ENCODE data around the gene LGALS4.
"Not testable (repeated sequence)": the region's sequence is repeated elsewhere in the genome, so short reads cannot be mapped to it uniquely, and the experiment has no call there.

Gene LGALS4

GRCh38 chr19:38796154-38796553, 16.6 kb downstream of the LGALS4 start:
- no peak for DNase-seq (ENCODE audit: low read depth, low spot score)

DNA sequence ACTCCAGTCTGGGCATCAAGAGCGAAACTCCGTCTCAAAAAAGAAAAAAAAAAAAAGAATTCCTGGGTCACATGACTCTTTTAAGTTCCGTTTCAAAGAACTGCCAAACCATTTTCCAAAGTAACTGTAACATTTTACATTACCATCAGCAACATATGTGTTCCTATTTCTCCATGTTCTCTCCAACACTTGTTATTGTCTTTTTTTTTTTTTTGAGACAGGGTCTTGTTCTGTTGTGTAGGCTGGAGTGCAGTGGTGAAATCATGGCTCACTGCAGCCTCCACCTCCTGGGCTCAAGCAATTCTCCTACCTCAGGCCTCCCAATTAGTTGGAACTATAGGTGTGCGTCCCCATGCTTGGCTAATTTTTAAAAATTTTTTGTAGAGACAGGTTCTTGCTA, 17.2 kb downstream of the LGALS4 start:
- DNase-seq (ENCODE audit: low read depth, low spot score): no peak

DNA sequence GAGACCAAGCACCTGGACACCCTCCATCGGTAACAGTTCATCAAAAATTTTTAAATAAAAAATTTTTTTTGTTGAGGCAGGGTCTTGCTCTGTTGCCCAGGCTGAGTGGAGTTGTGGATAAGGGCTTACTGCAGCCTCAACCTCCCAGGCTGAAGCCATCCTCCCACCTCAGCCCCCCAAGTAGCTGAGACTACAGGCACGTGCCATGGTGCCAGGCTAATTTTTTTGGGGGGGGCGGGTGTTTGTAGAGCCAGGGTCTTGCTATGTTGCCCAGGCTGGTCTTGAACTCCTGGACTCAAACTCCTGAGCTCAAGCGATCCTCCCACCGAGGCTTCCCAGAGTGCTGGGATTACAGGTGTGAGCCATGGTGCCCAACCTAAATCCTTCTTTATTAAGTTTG, 19.1 kb downstream of the LGALS4 start:
- no peak for DNase-seq (ENCODE audit: low read depth, low spot score)

- no peak for DNase-seq (ENCODE audit: low read depth, low spot score)
These were observed 19.6 kb downstream of the LGALS4 start for GRCh38 chr19:38793177-38793576.

DNA sequence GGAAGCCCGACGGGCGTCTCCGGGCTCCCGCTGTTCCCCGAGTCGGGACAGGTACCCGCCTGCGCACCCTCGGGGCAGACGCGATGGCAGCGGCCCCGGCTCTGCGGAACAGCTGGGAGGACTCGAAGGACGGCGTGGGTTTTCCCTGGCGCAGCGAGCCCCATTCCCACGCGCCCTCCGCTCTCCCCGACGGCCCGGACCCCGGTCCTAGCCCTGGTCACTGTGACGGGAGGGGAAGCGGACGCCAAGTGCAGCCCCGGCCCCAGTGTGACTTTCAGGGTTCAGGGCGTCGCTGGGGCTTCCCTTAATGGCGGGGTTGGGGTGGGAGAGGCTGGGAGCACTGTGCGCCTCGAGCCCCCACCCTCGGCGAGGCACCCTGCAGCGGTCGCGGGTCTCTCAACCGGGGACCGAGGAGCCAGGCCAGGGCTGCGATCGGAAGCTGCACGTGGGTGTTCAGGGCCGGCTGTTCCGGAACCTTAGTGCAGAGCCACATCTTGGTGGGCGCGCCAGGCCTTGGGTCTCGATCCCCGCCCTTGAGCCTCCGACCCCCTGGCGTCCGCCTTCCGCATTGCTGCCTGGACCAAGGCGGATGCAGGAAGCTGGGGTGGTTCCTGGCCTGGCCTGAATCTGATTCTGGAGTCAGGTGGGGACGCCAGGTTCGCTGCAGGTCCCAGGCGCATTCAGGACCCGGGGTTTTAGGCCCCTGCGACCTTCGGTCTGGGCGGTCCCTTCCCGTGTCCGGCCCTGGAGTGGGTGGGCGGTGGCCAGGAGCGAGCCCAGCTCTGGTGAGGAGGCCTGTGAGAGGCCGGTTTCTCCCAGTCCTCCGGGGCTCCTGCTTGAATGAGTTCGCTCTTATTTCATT, 20.3 kb downstream of the LGALS4 start:
- DNase-seq (ENCODE audit: low read depth, low spot score): peak; percentile 12

DNA sequence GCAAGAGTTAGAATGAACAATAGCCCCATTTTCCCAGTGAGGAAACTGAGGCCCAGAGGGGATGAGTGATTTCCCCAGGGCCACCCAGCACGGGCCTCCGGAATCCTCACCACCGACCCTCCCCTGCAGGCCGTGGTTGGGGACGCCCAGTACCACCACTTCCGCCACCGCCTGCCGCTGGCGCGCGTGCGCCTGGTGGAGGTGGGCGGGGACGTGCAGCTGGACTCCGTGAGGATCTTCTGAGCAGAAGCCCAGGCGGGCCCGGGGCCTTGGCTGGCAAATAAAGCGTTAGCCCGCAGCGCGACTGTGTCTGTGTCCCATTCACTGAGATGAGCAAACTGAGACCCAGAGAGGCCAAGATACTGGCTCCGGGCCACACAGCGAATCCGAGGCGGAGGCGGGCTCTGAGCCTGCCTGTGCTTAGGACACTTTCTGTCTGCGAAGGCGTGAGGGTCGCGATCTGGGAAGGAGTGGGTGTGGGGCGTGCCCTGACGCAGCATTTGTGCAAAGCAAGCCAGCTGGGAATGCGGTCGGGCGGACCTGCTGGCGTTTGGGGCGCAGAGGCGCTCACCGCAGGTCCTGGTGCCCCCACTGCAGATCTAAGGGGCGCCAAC, 21.2 kb downstream of the LGALS4 start:
- DNase-seq (ENCODE audit: low read depth, low spot score): not testable (repeated sequence)

DNA sequence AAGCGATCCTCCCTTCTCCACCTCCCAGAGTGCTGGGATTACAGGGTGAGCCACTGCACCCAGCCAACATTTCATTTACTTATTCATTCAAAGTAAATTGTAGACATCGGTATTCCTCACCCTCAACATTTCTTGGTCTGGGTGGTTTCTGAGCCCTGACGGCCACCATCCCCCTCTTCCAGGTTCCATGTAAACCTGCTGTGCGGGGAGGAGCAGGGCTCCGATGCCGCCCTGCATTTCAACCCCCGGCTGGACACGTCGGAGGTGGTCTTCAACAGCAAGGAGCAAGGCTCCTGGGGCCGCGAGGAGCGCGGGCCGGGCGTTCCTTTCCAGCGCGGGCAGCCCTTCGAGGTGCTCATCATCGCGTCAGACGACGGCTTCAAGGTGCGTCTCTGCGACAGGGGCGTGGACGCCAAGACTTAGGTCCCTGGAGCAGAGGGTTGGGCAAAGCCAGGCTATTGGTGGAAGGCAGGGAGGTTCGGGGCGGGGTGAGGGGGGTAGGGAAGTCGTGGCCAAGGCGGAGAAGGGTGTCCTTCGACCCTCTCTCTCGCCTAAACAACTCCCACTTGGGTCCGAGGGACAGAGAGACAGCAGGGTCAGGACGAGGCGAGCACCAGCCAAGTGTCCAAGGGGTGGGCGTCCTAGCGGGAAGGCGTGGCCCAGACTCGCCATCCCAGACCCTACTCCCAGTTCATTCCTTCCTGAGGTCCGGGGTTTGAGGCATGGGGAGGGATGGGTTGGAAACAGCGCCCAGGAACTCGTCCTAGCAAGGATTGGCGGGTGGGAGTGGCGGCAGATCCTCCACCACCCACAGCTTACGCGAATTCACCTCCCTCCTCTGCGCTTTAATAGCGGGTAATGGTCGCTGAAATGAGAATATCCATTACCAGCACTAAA, 22.0 kb downstream of the LGALS4 start:
- not testable (repeated sequence) for DNase-seq (ENCODE audit: low read depth, low spot score)

- DNase-seq (ENCODE audit: low read depth, low spot score): no peak
These were observed 24.1 kb downstream of the LGALS4 start, which contains the start of gene LGALS7B for GRCh38 chr19:38788478-38789243. TSS of gene LGALS7B (plus strand) at chr19:38789200. CDS start at chr19:38789227, 27 bp downstream.

DNA sequence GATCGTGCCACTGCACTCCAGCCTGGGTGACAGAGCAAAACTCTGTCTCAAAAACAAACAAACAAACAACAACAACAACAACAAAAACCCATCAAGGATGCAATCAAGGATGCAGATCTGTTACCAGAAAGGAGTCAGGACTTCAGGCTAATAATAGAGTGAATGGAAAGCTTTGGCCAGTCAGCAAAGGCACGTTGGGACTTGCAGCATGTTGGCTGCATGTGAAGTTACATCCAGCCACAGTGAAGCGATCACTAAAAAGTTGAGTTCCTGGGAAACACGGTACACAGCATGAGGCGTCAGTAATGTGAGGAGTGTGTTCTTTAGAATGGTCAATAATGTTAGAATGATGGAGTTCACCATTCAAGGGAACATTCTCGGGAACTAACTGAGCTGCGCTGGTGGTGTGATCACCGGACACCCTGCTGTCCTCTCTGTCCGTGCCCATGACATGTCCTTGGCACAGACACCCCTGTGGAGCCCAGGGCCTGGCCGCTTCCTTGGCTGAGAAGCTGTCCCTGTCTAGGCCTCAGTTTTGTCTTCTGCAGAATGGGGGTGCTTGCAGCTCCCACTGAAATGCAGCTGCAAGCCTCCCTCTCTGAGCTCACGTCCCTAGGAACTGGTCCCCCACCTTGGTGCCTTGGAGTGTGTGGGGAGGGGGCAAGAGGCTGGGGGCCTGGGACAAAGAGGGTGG, 26.0 kb downstream of the LGALS4 start:
- no peak for DNase-seq (ENCODE audit: low read depth, low spot score)

GRCh38 chr19:38786061-38786460, 26.7 kb downstream of the LGALS4 start:
- DNase-seq (ENCODE audit: low read depth, low spot score): not testable (repeated sequence)

DNA sequence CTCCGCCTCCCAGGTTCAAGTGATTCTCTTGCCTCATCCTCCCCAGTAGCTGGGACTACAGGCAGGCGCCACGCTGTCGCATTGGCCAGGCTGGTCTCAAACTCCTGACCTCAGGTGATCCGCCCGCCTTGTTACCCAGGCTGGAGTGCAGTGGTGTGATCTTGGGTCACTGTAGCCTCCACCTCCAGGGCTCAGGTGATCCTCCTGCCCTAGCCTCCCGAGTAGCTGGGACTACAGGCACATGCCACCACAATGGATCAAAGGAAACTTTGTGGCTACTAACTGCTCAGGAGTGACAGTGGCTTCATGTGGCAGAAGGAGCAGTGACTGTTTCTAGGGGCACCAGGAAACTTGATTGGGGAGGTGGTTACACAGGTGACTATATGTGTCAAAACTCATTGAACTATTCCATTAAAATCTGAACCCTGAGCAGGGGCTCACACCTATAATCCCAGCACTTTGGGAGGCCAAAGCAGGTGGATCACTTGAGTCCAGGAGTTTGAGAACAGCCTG, 27.5 kb downstream of the LGALS4 start:
- no peak for DNase-seq (ENCODE audit: low read depth, low spot score)

DNA sequence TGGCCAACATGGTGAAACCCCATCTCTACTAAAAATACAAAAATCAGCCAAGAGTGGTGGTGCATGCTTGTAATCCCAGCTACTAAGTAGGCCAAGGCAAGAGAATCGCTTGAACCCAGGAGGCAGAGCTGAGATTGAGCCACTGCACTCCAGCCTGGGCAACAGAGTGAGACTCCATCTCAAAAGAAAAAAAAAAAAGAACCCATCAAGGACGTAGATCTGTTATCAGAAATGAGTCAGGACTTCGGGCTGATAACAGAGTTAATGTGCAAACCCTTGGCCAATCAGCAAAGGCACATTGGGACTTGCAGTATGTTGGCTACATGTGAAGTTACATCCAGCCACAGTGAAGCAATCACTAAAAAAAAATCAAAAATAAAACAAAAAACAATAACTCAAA, 28.5 kb downstream of the LGALS4 start:
- no peak for DNase-seq (ENCODE audit: low read depth, low spot score)

DNA sequence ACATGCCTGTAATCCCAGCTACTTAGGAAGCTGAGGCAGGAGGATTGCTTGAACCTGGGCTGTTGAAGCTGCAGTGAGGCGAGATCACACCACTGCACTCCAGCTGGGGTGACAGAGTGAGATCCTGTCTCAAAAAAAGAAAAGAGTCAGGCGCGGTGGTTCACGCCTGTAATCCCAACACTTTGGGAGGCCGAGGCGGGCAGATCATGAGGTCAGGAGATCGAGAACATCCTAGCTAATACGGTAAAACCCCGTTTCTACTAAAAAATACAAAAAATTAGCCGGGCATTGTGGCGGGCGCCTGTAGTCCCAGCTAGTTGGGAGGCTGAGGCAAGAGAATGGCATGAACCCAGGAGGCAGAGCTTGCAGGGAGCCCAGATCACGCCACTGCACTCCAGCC, 30.5 kb downstream of the LGALS4 start:
- DNase-seq (ENCODE audit: low read depth, low spot score): not testable (repeated sequence)

- no peak for DNase-seq (ENCODE audit: low read depth, low spot score)
These were observed 31.7 kb downstream of the LGALS4 start for GRCh38 chr19:38781058-38781457.

DNA sequence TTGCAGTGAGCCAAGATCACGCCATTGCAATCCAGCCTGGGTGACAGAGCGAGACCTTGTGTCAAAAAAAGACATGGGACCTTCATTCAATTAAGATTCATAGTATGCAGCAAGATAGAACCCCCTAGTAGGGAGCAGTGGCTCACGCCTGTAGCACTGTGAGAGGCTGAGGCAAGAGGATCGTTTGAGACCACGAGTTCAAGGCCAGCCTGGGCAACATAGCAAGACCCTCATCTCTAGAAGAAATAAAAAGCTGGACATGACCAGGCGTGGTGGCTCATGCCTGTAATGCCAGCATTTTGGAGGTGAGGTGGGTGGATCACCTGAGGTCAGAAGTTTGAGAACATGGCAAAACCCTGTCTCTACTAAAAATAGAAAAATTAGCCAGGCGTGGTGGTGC, 32.3 kb downstream of the LGALS4 start:
- DNase-seq (ENCODE audit: low read depth, low spot score): no peak

DNA sequence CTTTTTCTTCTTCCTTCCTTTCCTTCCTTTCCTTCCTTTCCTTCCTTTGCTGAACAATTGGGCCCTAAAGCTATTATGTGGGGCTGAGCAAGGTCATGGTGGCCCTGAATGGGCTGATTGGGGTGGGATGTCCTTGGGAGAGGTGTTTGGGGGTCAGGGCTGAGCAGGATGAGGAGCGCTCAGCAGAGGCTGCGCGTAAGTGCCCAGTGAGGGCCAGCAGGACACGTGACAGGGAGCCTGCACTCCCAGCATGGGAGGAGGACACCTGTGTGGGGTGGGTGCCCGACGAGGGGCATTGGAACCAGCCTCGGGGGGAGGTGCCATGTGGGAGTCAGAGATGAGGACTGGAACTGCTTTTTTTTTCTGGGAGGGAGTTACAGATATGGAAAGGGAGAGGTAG, 34.0 kb downstream of the LGALS4 start:
- no peak for DNase-seq (ENCODE audit: low read depth, low spot score)

DNA sequence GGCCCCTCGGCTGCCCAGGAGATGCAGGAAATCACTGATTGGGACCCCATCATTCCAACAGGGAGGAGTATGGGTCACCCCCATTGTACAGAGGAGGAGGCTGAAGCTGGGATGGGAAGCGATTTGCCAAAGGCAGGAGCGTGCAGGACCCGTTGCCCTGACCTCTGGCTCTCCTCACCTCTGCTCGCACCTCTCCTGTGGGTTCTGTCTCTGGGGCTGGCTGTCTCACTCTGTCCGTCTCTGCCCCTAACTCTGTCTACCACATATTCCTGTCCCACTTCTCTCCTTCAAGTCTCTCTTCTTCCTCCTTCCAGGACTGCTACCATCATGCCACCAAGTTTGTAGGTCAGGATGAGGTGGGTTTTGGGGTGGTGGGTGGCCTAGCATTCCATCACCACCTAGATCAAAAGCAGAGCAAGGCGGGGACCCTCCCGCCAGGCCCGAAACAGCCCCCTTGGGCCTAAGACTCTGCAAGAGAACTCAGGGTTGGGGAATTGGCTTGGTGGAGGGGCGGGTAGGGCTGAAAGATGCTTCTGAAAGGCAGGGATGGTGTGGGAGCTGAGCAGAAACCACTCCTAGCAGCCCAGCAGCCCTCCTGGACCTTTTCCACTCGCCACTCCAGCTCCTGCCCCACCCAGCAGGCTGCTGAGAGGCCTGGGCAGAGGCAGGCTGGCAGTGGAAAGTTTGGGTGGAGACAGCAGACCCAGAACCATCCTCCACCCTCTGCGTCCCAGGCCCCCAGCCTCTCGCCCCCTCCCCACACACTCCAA, 38.4 kb downstream of the LGALS4 start:
- no peak for DNase-seq (ENCODE audit: low read depth, low spot score)

GRCh38 chr19:38773469-38774177, 39.1 kb downstream of the LGALS4 start, which contains the start of gene LGALS7:
TSS of gene LGALS7 (minus strand) at chr19:38773517. CDS start at chr19:38773492, 25 bp downstream.
- DNase-seq (ENCODE audit: low read depth, low spot score): no peak

GRCh38 chr19:38771569-38771968, 41.2 kb downstream of the LGALS4 start:
- DNase-seq (ENCODE audit: low read depth, low spot score): not testable (repeated sequence)
